K562 (cell line): ENCODE results near the gene EMX1.

Experiments used
- BHLHE40 ChIP-seq: IDR thresholded peaks from 2 replicates; pipeline ENCODE4 v1.6.1; 2011; ENCODE audit warnings: low read length, improper control_type of control experiment
- CTCF ChIP-seq, 3 experiments: IDR thresholded peaks in 2 of 3; conservative IDR thresholded peaks in 1 of 3; 2 replicates each; pipeline ENCODE4 v1.5.1; 2011 to 2012; ENCODE audit warnings: low read length in 3 of 3, mild to moderate bottlenecking in 3 of 3, control low read depth in 2 of 3, improper control_type of control experiment in 1 of 3, inconsistent platforms in 1 of 3, low read depth in 1 of 3, mixed read lengths in 1 of 3, moderate library complexity in 1 of 3; ENCODE audit not compliant: insufficient read depth in 2 of 3
- DMBX1 ChIP-seq: fragments of 250-450 bp; sonication (Bioruptor Pico); IDR thresholded peaks from 2 replicates; pipeline ENCODE4 v1.8.0; 2022; ENCODE audit warnings: inconsistent platforms, mild to moderate bottlenecking, moderate library complexity, borderline replicate concordance
- FOXA1 ChIP-seq: fragments of 450-650 bp; IDR thresholded peaks from 2 replicates; pipeline ENCODE4 v1.6.1; 2016; ENCODE audit warnings: mild to moderate bottlenecking, borderline replicate concordance
- MLLT1 ChIP-seq, 2 experiments: fragments of 450-650 bp; IDR thresholded peaks; 2 replicates each; pipeline ENCODE4 v1.6.1; 2016
- POLR2G ChIP-seq: fragments of 200-400 bp; formaldehyde crosslinking; IDR thresholded peaks from 2 replicates; pipeline ENCODE4 v1.6.1; 2017; ENCODE audit warnings: low read depth, mild to moderate bottlenecking, antibody characterized with exemption, low read length, moderate library complexity
- REST ChIP-seq, 2 experiments: fragments of 450-650 bp; formaldehyde crosslinking in 1 of 2; IDR thresholded peaks; 2 replicates each; pipeline versions ENCODE4 v1.4.0 to v1.6.1; 2014 to 2020; ENCODE audit warnings: mild to moderate bottlenecking in 2 of 2, borderline replicate concordance in 1 of 2, low read depth in 1 of 2
- SIX5 ChIP-seq, 2 experiments: IDR thresholded peaks; 2 replicates each; pipeline ENCODE4 v1.6.1; 2011; ENCODE audit warnings: low read length in 2 of 2, borderline replicate concordance in 1 of 2, low read depth in 1 of 2, mild to moderate bottlenecking in 1 of 2, moderate library complexity in 1 of 2; ENCODE audit not compliant: insufficient read depth in 1 of 2
- TAF1 ChIP-seq: IDR thresholded peaks from 2 replicates; pipeline ENCODE4 v1.6.1; 2011; ENCODE audit warnings: mild to moderate bottlenecking, low read length, moderate library complexity; ENCODE audit not compliant: insufficient read depth, control insufficient read depth, severe bottlenecking; ENCODE audit errors: extremely low read depth
- TCF7 ChIP-seq: sonication (generic); IDR thresholded peaks from 2 replicates; pipeline ENCODE4 v1.6.1; 2016; ENCODE audit warnings: antibody characterized with exemption, borderline replicate concordance
- ZNF76 ChIP-seq: fragments of 250-450 bp; sonication (Bioruptor Pico); IDR thresholded peaks from 2 replicates; pipeline ENCODE4 v1.4.0; 2020; ENCODE audit warnings: mild to moderate bottlenecking, moderate library complexity, borderline replicate concordance

GRCh38 chr2:72895154-72895553 lies 22.2 kb upstream of the EMX1 start:
- no peak for TF ChIP-seq REST (IDR thresholded peaks at IDR 0.05; ENCODE audit: borderline replicate concordance)
- TF ChIP-seq REST (CRISPR knock-in tag; IDR thresholded peaks at IDR 0.05; ENCODE audit: low read depth), result no peak
- no peak for TF ChIP-seq DMBX1
- TF ChIP-seq ZNF76, result no peak
- no peak for TF ChIP-seq CTCF (IDR thresholded peaks at IDR 0.05 in 2 of 3, conservative IDR thresholded peaks at IDR 0.05 in 1 of 3; ENCODE audit: insufficient read depth in 2 of 3, low read depth in 1 of 3, low read length in 3 of 3)
- no peak for TF ChIP-seq TCF7
- TF ChIP-seq TAF1, result no peak
- no peak for TF ChIP-seq FOXA1
- TF ChIP-seq POLR2G, result no peak
- no peak for TF ChIP-seq BHLHE40
- TF ChIP-seq MLLT1 (IDR thresholded peaks at IDR 0.05), result no peak
- TF ChIP-seq SIX5 (IDR thresholded peaks at IDR 0.05; ENCODE audit: borderline replicate concordance in 1 of 2, insufficient read depth in 1 of 2, low read depth in 1 of 2, low read length in 2 of 2), result no peak
